Gastrocnemius medialis (tissue), 4 donors: ENCODE measurements around the gene HMMR. TPM values are rescaled to one million over a fixed set of nuclear protein-coding genes. Genes with fewer than 3 reads are reported as not detected.
"Not testable (repeated sequence)": the region's sequence is repeated elsewhere in the genome, so short reads cannot be mapped to it uniquely, and the experiment has no call there.

ENCODE experiments used
- ATAC-seq, 2 donors: fragments of 150-250 bp; one replicate each; pipeline ENCODE4 v1.9.1; 2016
- DNase-seq, 2 donors: peaks; one replicate each; pipeline ENCODE4 v3.0.0-alpha.2; 2019
- H3K27ac ChIP-seq, 4 donors: fragments of 200-600 bp; sonication (generic); 1 replicate in 1 of 4; 2 replicates in 3 of 4; pipeline ENCODE4 v1.5.1; 2016 to 2018; ENCODE audit warnings: mild to moderate bottlenecking in 2 of 4, moderate library complexity in 1 of 4
- H3K27me3 ChIP-seq, 3 donors: fragments of 200-600 bp; sonication (generic) in 2 of 3; 1 replicate in 1 of 3; 2 replicates in 2 of 3; pipeline versions ENCODE4 v1.5.1 to v1.6.0; 2016 to 2019; ENCODE audit warnings: mild to moderate bottlenecking in 1 of 3, moderate library complexity in 1 of 3
- H3K36me3 ChIP-seq, 2 donors: fragments of 200-600 bp; sonication (generic) in 1 of 2; one replicate each; pipeline ENCODE4 v1.5.1; 2017 to 2018
- H3K4me1 ChIP-seq, 2 donors: fragments of 200-600 bp; sonication (generic) in 1 of 2; one replicate each; pipeline ENCODE4 v1.5.1; 2016 to 2017; ENCODE audit warnings: mild to moderate bottlenecking in 2 of 2
- H3K4me3 ChIP-seq, 4 donors: fragments of 200-600 bp; sonication (generic) in 3 of 4; 1 replicate in 1 of 4; 2 replicates in 3 of 4; pipeline ENCODE4 v1.5.1; 2016 to 2019; ENCODE audit warnings: mild to moderate bottlenecking in 2 of 4
- H3K9me3 ChIP-seq, 3 donors: fragments of 200-600 bp; sonication (generic) in 2 of 3; 1 replicate in 1 of 3; 2 replicates in 2 of 3; pipeline ENCODE4 v1.5.1; 2016 to 2019
- CTCF ChIP-seq, 5 experiments: fragments of 450-650 bp in 3 of 5; fragments of 200-600 bp in 2 of 5; sonication (generic) in 2 of 5; IDR thresholded peaks in 4 of 5; conservative IDR thresholded peaks in 1 of 5; 1 replicate in 4 of 5; 2 replicates in 1 of 5; pipeline ENCODE4 v1.5.1; 2016 to 2019; ENCODE audit warnings: antibody characterized with exemption in 5 of 5, mild to moderate bottlenecking in 3 of 5, moderate library complexity in 3 of 5
- POLR2A ChIP-seq, 2 donors: fragments of 450-650 bp; IDR thresholded peaks; one replicate each; pipeline ENCODE4 v1.6.1; 2017; ENCODE audit warnings: antibody characterized with exemption in 2 of 2, mild to moderate bottlenecking in 2 of 2, moderate library complexity in 2 of 2
- in situ Hi-C, 4 donors: fragments of 200-750 bp; cut with MboI; loops; one replicate each; pipeline versions ENCODE4 v1.15.0 to v1.8.0; 2017; ENCODE audit warnings: low sequenced_read_pairs in 4 of 4
- intact Hi-C: fragments of 100-400 bp; cut with DNase I; formaldehyde crosslinking; loops from one replicate; pipeline ENCODE4 v1.15.1; 2023; ENCODE audit warnings: low total_unique reads
- total RNA-seq, 4 donors: library from RNA; depleted of rRNA; stranded (reverse); fragments of >200 nt; gene quantifications; one replicate each; pipeline versions ENCODE4 v1.1.0 to v1.2.3, GENCODE V29; 2016

The HMMR gene
- total RNA-seq, 4 donors from 2014 or later, result 0.12 to 1.3 (median 0.55) TPM

- DNase-seq, result no peak
These were observed 74.9 kb downstream of the HMMR start for GRCh38 chr5:163535290-163535689.

GRCh38 chr5:163536442-163536841 lies 76.0 kb downstream of the HMMR start:
- DNase-seq, H3K4me3 ChIP-seq, H3K9me3 ChIP-seq, H3K36me3 ChIP-seq, H3K4me1 ChIP-seq, H3K27ac ChIP-seq, H3K27me3 ChIP-seq, in situ Hi-C loops, intact Hi-C loops, ATAC-seq: not testable (repeated sequence)

More at GRCh38 chr5:163535290-163535689, 74.9 kb downstream of the HMMR start:
- Histone ChIP-seq H3K27me3 (no peaks in the 10 kb centered on the region), H3K4me1 (no peaks in the 10 kb centered on the region), H3K36me3 (no peaks in the 10 kb centered on the region), H3K4me3 (no peak overlapping the region), H3K9me3 (no peaks in the 10 kb centered on the region), H3K27ac (no peak overlapping the region)
- in situ Hi-C loops (no loop called here), intact Hi-C loops (no loop called here)
- no peak for ATAC-seq
- TF ChIP-seq CTCF (IDR thresholded peaks at IDR 0.05 in 4 of 5, conservative IDR thresholded peaks at IDR 0.05 in 1 of 5), result no peak
- no peak for TF ChIP-seq POLR2A (IDR thresholded peaks at IDR 0.05)

- no peak overlapping the region for H3K4me3 ChIP-seq
- intact Hi-C loops, result no loop called here
- TF ChIP-seq POLR2A (IDR thresholded peaks at IDR 0.05), result no peak
- TF ChIP-seq CTCF (IDR thresholded peaks at IDR 0.05 in 4 of 5, conservative IDR thresholded peaks at IDR 0.05 in 1 of 5), result no peak
- in situ Hi-C loops, result no loop called here
- H3K27ac ChIP-seq, result no peak overlapping the region
- H3K27me3 ChIP-seq, result no peaks in the 10 kb centered on the region
- no peaks in the 10 kb centered on the region for H3K36me3 ChIP-seq
- H3K4me1 ChIP-seq, result no peaks in the 10 kb centered on the region
- ATAC-seq (no peak), DNase-seq (no peak)
- no peaks in the 10 kb centered on the region for H3K9me3 ChIP-seq
These were observed 80.3 kb downstream of the HMMR start for GRCh38 chr5:163540696-163541095.

Other genes with a start within 250 kb of the HMMR start
- 100 to 1,000 TPM in 3 of 4 donors, 10 to 100 TPM in 1; 63.7 to 125 (median 109) TPM for gene CCNG1, start 23.0 kb upstream of the HMMR start, total RNA-seq
- gene NUDCD2, start 530 bp upstream of the HMMR start, total RNA-seq, result 1 to 10 TPM; 4.2 to 9.1 (median 5.1) TPM
- 10 to 100 TPM; 26.6 to 44.7 (median 32.1) TPM for gene MAT2B, start 45.0 kb downstream of the HMMR start, total RNA-seq